ENCODE data around the gene G6PC3.

- TF ChIP-seq CTCF (IDR thresholded peaks at IDR 0.05) (no peak), EP300 (IDR thresholded peaks at IDR 0.05) (no peak)
Measured at GRCh38 chr17:44083250-44083849, 12.8 kb downstream of the G6PC3 start.

All from ovary (tissue), 3 donors.